GM18517 (cell line): ENCODE measurements around the gene KRTAP10-11.

Source experiments
- ATAC-seq: cut with Tn5 transposase; IDR thresholded peaks from one replicate; pipeline ENCODE4 v1.9.1; 2021; ENCODE audit warnings: mild to moderate bottlenecking, moderate library complexity; ENCODE audit not compliant: unreplicated experiment

Gene KRTAP10-11

GRCh38 chr21:44692798-44693512 lies 46.7 kb downstream of the KRTAP10-11 start:
- ATAC-seq, result no peak

GRCh38 chr21:44694776-44695175 lies 48.6 kb downstream of the KRTAP10-11 start:
- ATAC-seq, result no peak

- no peak for ATAC-seq
Observed at GRCh38 chr21:44695184-44695583, 49.0 kb downstream of the KRTAP10-11 start.

GRCh38 chr21:44695641-44696040 lies 49.4 kb downstream of the KRTAP10-11 start:
- no peak for ATAC-seq

- ATAC-seq, result no peak
Observed at GRCh38 chr21:44696572-44696971, 50.4 kb downstream of the KRTAP10-11 start.
